ENCODE measurements around the gene INAVA. TPM values are rescaled to one million over a fixed set of nuclear protein-coding genes. Genes with fewer than 3 reads are reported as not detected.

INAVA gene
- total RNA-seq (1 to 10 TPM in 1 of 2 donors, under 1 TPM in 1; 0.67 to 3.1 TPM), polyA plus RNA-seq (under 1 TPM; 0.19 to 0.32 TPM)

- H3K9ac ChIP-seq (ENCODE audit: low read depth in 1 of 2, low read length in 2 of 2) = no peak within 1 kb of the TSS
These were observed at the start of gene INAVA for GRCh38 chr1:200894712-200895442. Gene INAVA, plus strand, starts transcription at chr1:200894900. Its CDS starts 3,501 bp downstream, at chr1:200898401.

GRCh38 chr1:200845360-200845759 lies 49.3 kb upstream of the INAVA start:
- no peak overlapping the region for H3K27ac ChIP-seq (ENCODE audit: low read depth in 1 of 2, low read length in 2 of 2)
- H3K27me3 ChIP-seq (ENCODE audit: control insufficient read depth in 4 of 4, insufficient read depth in 4 of 4, low read length in 3 of 4) = no peaks in the 10 kb centered on the region
- H3K9ac ChIP-seq (ENCODE audit: low read depth in 1 of 2, low read length in 2 of 2) = no peak overlapping the region
- DNase-seq (ENCODE audit: low spot score) = no peak
- H3K4me3 ChIP-seq (ENCODE audit: low read depth in 1 of 3, low read length in 3 of 3) = no peak overlapping the region
- H3K9me3 ChIP-seq (ENCODE audit: control insufficient read depth in 4 of 4, low read length in 3 of 4) = no peaks in the 10 kb centered on the region
- H3K36me3 ChIP-seq (ENCODE audit: control insufficient read depth in 4 of 4, insufficient read depth in 3 of 4, low read depth in 1 of 4, low read length in 3 of 4) = peaks cover 3 to 12% (median 10%) of the 10 kb centered on the region in 4 donors
- WGBS = 93% methylated on average over 4 of the region's 4 CpGs
- no peaks in the 10 kb centered on the region for H3K4me1 ChIP-seq (ENCODE audit: control insufficient read depth in 4 of 4, insufficient read depth in 4 of 4, low read length in 3 of 4)
- no peak for TF ChIP-seq HNF4A (conservative IDR thresholded peaks at IDR 0.05)

More at GRCh38 chr1:200894712-200895442, at the start of gene INAVA:
- no peak for TF ChIP-seq FOXA1 (IDR thresholded peaks at IDR 0.05)
- no peak for TF ChIP-seq HNF4G (IDR thresholded peaks at IDR 0.05)
- TF ChIP-seq YY1 (IDR thresholded peaks at IDR 0.05) = no peak
- no peak for TF ChIP-seq TAF1 (conservative IDR thresholded peaks at IDR 0.05)
- no peak for TF ChIP-seq NR2F2 (IDR thresholded peaks at IDR 0.05)
- no peak for TF ChIP-seq CTCF (IDR thresholded peaks at IDR 0.05; ENCODE audit: low read depth, low read length, missing input control)
- TF ChIP-seq SP1 (IDR thresholded peaks at IDR 0.05) = no peak
- no peak for TF ChIP-seq REST (IDR thresholded peaks at IDR 0.05)
- TF ChIP-seq GABPA (IDR thresholded peaks at IDR 0.05 in 1 of 2, conservative IDR thresholded peaks at IDR 0.05 in 1 of 2) = no peak
- no peak for TF ChIP-seq HNF4A (conservative IDR thresholded peaks at IDR 0.05)
- no peak for TF ChIP-seq RAD21 (IDR thresholded peaks at IDR 0.05)
- TF ChIP-seq ATF3 (IDR thresholded peaks at IDR 0.05) = no peak
- no peaks in the 10 kb centered on the region for H3K36me3 ChIP-seq (ENCODE audit: control insufficient read depth in 4 of 4, insufficient read depth in 3 of 4, low read depth in 1 of 4, low read length in 3 of 4)
- H3K27me3 ChIP-seq (ENCODE audit: control insufficient read depth in 4 of 4, insufficient read depth in 4 of 4, low read length in 3 of 4) = no peaks in the 10 kb centered on the region
- H3K27ac ChIP-seq (ENCODE audit: low read depth in 1 of 2, low read length in 2 of 2) = no peak within 1 kb of the TSS
- H3K4me3 ChIP-seq (ENCODE audit: low read depth in 1 of 3, low read length in 3 of 3) = no peak within 1 kb of the TSS
- whole genome bisulfite sequencing = 85% methylated on average over 15 of the region's 15 CpGs
- no peak for DNase-seq (ENCODE audit: low spot score)
- H3K9me3 ChIP-seq (ENCODE audit: control insufficient read depth in 4 of 4, low read length in 3 of 4) = no peaks in the 10 kb centered on the region
- H3K4me1 ChIP-seq (ENCODE audit: control insufficient read depth in 4 of 4, insufficient read depth in 4 of 4, low read length in 3 of 4) = peaks cover 3 to 20% (median 16%) of the 10 kb centered on the region in 4 donors

Measured in liver (tissue), 9 donors.